ENCODE measurements around the gene PPIL1.
"Not testable (repeated sequence)": the region's sequence is repeated elsewhere in the genome, so short reads cannot be mapped to it uniquely, and the experiment has no call there.

Gene PPIL1

GRCh38 chr6:36815962-36816735 is 58.5 kb downstream of the PPIL1 start:
- no peak for DNase-seq (ENCODE audit: low spot score)

GRCh38 chr6:36814249-36814648 is 60.4 kb downstream of the PPIL1 start:
- DNase-seq (ENCODE audit: low spot score), result no peak

- DNase-seq (ENCODE audit: low spot score), result no peak
Measured at GRCh38 chr6:36813526-36813925, 61.1 kb downstream of the PPIL1 start.

GRCh38 chr6:36813047-36813446 is 61.6 kb downstream of the PPIL1 start:
- not testable (repeated sequence) for DNase-seq (ENCODE audit: low spot score)

GRCh38 chr6:36809941-36810803 is 64.4 kb downstream of the PPIL1 start:
- no peak for DNase-seq (ENCODE audit: low spot score)

GRCh38 chr6:36809156-36809555 is 65.4 kb downstream of the PPIL1 start:
- no peak for DNase-seq (ENCODE audit: low spot score)

GRCh38 chr6:36808634-36809033 is 66.0 kb downstream of the PPIL1 start:
- no peak for DNase-seq (ENCODE audit: low spot score)

- DNase-seq (ENCODE audit: low spot score), result no peak
Measured at GRCh38 chr6:36807750-36808149, 66.9 kb downstream of the PPIL1 start.

- no peak for DNase-seq (ENCODE audit: low spot score)
Measured at GRCh38 chr6:36807143-36807542, 67.5 kb downstream of the PPIL1 start.

GRCh38 chr6:36805917-36806316 is 68.7 kb downstream of the PPIL1 start:
- DNase-seq (ENCODE audit: low spot score), result no peak

- DNase-seq (ENCODE audit: low spot score), result no peak
Measured at GRCh38 chr6:36805096-36805797, 69.4 kb downstream of the PPIL1 start.

Data from pons (tissue), 1 donor.